ENCODE measurements around the gene MICALL2.

Gene MICALL2

GRCh38 chr7:1497293-1497927 lies 38.1 kb upstream of the MICALL2 start:
- DNase-seq = no peak
- no peak overlapping the region for H3K4me3 ChIP-seq (ENCODE audit: low read depth, low read length)
- H3K36me3 ChIP-seq (replicated peaks) = peaks cover 47% of the 10 kb centered on the region
- H3K27me3 ChIP-seq (replicated peaks) = no peaks in the 10 kb centered on the region
- TF ChIP-seq, protein P1, sequence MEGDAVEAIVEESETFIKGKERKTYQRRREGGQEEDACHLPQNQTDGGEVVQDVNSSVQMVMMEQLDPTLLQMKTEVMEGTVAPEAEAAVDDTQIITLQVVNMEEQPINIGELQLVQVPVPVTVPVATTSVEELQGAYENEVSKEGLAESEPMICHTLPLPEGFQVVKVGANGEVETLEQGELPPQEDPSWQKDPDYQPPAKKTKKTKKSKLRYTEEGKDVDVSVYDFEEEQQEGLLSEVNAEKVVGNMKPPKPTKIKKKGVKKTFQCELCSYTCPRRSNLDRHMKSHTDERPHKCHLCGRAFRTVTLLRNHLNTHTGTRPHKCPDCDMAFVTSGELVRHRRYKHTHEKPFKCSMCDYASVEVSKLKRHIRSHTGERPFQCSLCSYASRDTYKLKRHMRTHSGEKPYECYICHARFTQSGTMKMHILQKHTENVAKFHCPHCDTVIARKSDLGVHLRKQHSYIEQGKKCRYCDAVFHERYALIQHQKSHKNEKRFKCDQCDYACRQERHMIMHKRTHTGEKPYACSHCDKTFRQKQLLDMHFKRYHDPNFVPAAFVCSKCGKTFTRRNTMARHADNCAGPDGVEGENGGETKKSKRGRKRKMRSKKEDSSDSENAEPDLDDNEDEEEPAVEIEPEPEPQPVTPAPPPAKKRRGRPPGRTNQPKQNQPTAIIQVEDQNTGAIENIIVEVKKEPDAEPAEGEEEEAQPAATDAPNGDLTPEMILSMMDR (IDR thresholded peaks at IDR 0.05; ENCODE audit: low read depth, low read length, missing control alignments) = no peak
- no peak overlapping the region for H3K27ac ChIP-seq
- in situ Hi-C loops (cut with HindIII; ENCODE audit: low pct_ligation_motif_present, low sequenced_read_pairs) = no loop called here

- no peak overlapping the region for H3K4me3 ChIP-seq (ENCODE audit: low read depth, low read length)
- no peaks in the 10 kb centered on the region for H3K27me3 ChIP-seq (replicated peaks)
- peaks cover 41% of the 10 kb centered on the region for H3K36me3 ChIP-seq (replicated peaks)
- no peak for DNase-seq
- no peak overlapping the region for H3K27ac ChIP-seq
- TF ChIP-seq, protein P1 (IDR thresholded peaks at IDR 0.05; ENCODE audit: low read depth, low read length, missing control alignments) = no peak
- in situ Hi-C loops (cut with HindIII; ENCODE audit: low pct_ligation_motif_present, low sequenced_read_pairs) = no loop called here
These were observed 37.4 kb upstream of the MICALL2 start for GRCh38 chr7:1496531-1497292.

DNA sequence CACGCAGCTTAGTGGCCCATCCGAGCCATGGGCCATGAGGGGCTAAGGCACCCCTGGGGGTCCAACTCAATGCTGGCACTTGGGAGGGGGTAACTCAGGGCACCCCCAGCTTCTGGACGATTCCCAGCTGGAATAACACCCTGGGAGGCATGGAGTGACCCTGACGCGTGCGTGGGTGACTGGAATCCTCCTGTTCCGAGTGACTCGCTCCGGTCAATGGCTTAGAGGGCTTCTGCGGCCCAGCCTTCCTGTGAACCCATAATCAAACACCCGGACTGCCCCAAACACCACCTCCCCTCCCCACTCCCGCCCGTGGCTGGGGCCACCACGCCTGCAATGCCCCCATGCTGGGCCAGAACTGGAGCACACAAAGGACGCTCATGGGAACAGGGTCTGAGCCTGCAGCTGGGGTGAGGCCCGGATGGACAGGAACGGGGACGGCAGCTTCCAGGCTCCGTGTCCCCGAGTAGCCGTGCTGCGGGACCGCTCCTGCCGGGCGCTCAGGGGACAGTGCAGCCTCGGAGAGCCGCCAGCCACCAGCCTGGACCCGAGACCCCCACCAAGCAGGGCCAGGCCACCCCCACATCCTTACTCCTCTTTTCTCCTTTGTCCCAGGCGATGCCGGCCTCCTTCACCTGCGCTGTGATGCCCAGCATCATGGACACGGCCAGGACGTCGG lies 36.4 kb upstream of the MICALL2 start:
- TF ChIP-seq, protein P1 (IDR thresholded peaks at IDR 0.05; ENCODE audit: low read depth, low read length, missing control alignments) = no peak
- Histone ChIP-seq H3K27ac (no peak overlapping the region), H3K4me3 (ENCODE audit: low read depth, low read length) (no peak overlapping the region), H3K27me3 (replicated peaks) (no peaks in the 10 kb centered on the region), H3K36me3 (replicated peaks) (peaks cover 40% of the 10 kb centered on the region)
- DNase-seq = no peak
- in situ Hi-C loops (cut with HindIII; ENCODE audit: low pct_ligation_motif_present, low sequenced_read_pairs) = no loop called here

DNA sequence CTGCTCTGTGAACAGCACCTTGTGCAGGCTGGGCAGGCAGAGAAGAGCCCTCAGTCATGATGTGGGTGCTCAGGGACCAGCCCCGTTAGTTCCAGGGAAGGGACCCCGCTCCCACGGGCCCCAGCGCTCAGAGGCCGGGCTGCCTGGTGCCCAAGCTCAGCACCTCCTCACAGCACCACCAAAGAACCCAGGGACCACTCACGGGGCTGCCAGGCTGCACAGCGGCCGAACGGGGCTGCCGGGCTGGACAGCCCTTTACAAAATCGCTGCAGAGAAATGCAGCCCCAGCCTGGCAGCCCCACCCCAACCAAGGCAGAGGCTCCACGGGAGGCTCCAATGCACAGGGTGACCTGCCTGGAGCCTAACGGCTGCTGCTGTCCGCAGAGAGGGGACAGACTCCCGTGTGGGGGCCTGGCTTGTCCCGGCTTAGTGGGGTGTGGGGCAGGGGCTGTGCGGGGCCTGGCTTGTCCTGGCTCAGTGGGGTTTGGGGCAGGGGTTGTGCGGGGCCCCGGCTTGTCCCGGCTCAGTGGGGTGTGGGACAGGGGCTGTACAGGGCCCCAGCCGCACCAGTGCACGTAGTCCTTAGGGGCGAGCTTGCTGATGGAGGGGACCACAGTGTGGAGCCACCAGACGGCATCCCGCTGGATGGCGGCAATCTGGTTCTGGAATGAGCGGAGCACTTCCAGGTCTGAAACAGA lies 35.7 kb upstream of the MICALL2 start:
- in situ Hi-C loops (cut with HindIII; ENCODE audit: low pct_ligation_motif_present, low sequenced_read_pairs) = no loop called here
- Histone ChIP-seq H3K27ac (no peak overlapping the region), H3K4me3 (ENCODE audit: low read depth, low read length) (no peak overlapping the region), H3K36me3 (replicated peaks) (peaks cover 37% of the 10 kb centered on the region), H3K27me3 (replicated peaks) (no peaks in the 10 kb centered on the region)
- TF ChIP-seq, protein P1 (IDR thresholded peaks at IDR 0.05; ENCODE audit: low read depth, low read length, missing control alignments) = no peak
- no peak for DNase-seq

DNA sequence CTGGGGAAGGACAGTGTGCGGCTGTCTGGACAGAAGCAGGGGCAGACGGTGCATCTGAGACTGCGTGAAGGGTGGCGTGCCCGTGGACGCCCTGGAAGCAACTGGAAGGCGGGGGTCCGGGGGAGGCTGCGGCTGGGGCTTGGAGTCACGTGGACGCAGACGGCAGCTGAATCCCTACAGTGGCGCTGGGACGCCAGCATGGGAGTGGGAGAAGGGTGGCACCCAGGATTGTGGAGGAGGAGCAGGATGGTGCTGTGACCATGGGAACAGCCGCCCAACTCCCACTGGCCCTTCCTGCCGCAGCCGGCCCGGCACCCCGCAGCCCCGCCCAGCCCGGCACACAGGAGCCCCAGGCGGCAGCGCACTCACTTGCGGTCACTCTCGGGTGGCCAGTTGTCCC lies 35.2 kb upstream of the MICALL2 start:
- Histone ChIP-seq H3K27ac (no peak overlapping the region), H3K36me3 (replicated peaks) (peaks cover 33% of the 10 kb centered on the region), H3K4me3 (ENCODE audit: low read depth, low read length) (no peak overlapping the region), H3K27me3 (replicated peaks) (no peaks in the 10 kb centered on the region)
- no peak for DNase-seq
- in situ Hi-C loops (cut with HindIII; ENCODE audit: low pct_ligation_motif_present, low sequenced_read_pairs) = no loop called here
- TF ChIP-seq, protein P1 (IDR thresholded peaks at IDR 0.05; ENCODE audit: low read depth, low read length, missing control alignments) = no peak

All from brain microvascular endothelial cell (primary cell).